WTC11 (cell line): ENCODE measurements around the gene KCTD11. TPM values are rescaled to one million over a fixed set of nuclear protein-coding genes. Genes with fewer than 3 reads are reported as not detected.

ENCODE experiments used
- ATAC-seq: fragments of 200-7000 bp; cut with Tn5 transposase; 2 replicates; pipeline ENCODE4 v1.10.0; 2021; ENCODE audit warnings: mild to moderate bottlenecking, moderate library complexity
- CTCF ChIA-PET: fragments of 300-600 bp; sonication (Branson Sonifier 250); formaldehyde crosslinking; loops from one replicate; lab custom pipeline; 2021; ENCODE audit warnings: antibody characterized with exemption; lab: Charles Lee
- POLR2A ChIA-PET: fragments of 350-600 bp; sonication (Branson Sonifier 250); formaldehyde crosslinking; loops from one replicate; lab custom pipeline; 2021; ENCODE audit warnings: antibody characterized with exemption; lab: Charles Lee
- DNase-seq: peaks from one replicate; pipeline ENCODE4 v3.0.0; 2021; ENCODE audit warnings: low spot score
- H3K27ac Mint-ChIP-seq: 2 replicates; pipeline ENCODE4 v1.8.0; 2021; ENCODE audit warnings: mixed read lengths
- H3K27me3 Mint-ChIP-seq: 2 replicates; pipeline ENCODE4 v1.8.0; 2021; ENCODE audit warnings: low read depth, mild to moderate bottlenecking, moderate library complexity, mixed read lengths
- H3K36me3 Mint-ChIP-seq: 2 replicates; pipeline ENCODE4 v1.8.0; 2021; ENCODE audit warnings: mixed read lengths
- H3K4me1 Mint-ChIP-seq: 2 replicates; pipeline ENCODE4 v1.8.0; 2022; ENCODE audit warnings: mixed read lengths
- H3K4me3 Mint-ChIP-seq: 2 replicates; pipeline ENCODE4 v1.8.0; 2021; ENCODE audit warnings: mild to moderate bottlenecking, moderate library complexity, mixed read lengths
- H3K9me3 Mint-ChIP-seq: 2 replicates; pipeline ENCODE4 v1.8.0; 2021; ENCODE audit warnings: mixed read lengths
- ATF1 ChIP-seq: sonication (generic); formaldehyde crosslinking; IDR thresholded peaks from 2 replicates; pipeline ENCODE4 v1.8.1; 2023; ENCODE audit warnings: mild to moderate bottlenecking, moderate library complexity, missing genetic modification reagents
- EMX1 ChIP-seq: fragments of 250-450 bp; sonication (Bioruptor Pico); IDR thresholded peaks from 2 replicates; pipeline ENCODE4 v1.8.0; 2021; ENCODE audit warnings: mild to moderate bottlenecking
- ESRRA ChIP-seq: sonication (generic); formaldehyde crosslinking; IDR thresholded peaks from 2 replicates; pipeline ENCODE4 v1.8.1; 2022; ENCODE audit warnings: mild to moderate bottlenecking, missing genetic modification reagents, borderline replicate concordance
- GABPB1 ChIP-seq: sonication (generic); formaldehyde crosslinking; IDR thresholded peaks from 2 replicates; pipeline ENCODE4 v1.8.1; 2023; ENCODE audit warnings: mild to moderate bottlenecking, missing genetic modification reagents
- JUN ChIP-seq: sonication (generic); formaldehyde crosslinking; IDR thresholded peaks from 2 replicates; pipeline ENCODE4 v1.8.0; 2023; ENCODE audit warnings: mild to moderate bottlenecking, missing genetic modification reagents
- NFATC4 ChIP-seq: fragments of 250-450 bp; sonication (Bioruptor Pico); IDR thresholded peaks from 2 replicates; pipeline ENCODE4 v1.9.0; 2021; ENCODE audit warnings: mild to moderate bottlenecking
- OVOL2 ChIP-seq: fragments of 250-450 bp; sonication (Bioruptor Pico); IDR thresholded peaks from 2 replicates; pipeline ENCODE4 v1.9.0; 2021; ENCODE audit warnings: mild to moderate bottlenecking, borderline replicate concordance
- RORB ChIP-seq: fragments of 250-450 bp; sonication (Bioruptor Pico); IDR thresholded peaks from 2 replicates; pipeline ENCODE4 v1.9.0; 2021; ENCODE audit warnings: mild to moderate bottlenecking
- TEAD4 ChIP-seq: sonication (generic); formaldehyde crosslinking; IDR thresholded peaks from 2 replicates; pipeline ENCODE4 v1.8.0; 2022; ENCODE audit warnings: mild to moderate bottlenecking, missing genetic modification reagents
- ZNF121 ChIP-seq: sonication (generic); formaldehyde crosslinking; IDR thresholded peaks from 2 replicates; pipeline ENCODE4 v1.8.0; 2023; ENCODE audit warnings: missing genetic modification reagents
- total RNA-seq: library from RNA; stranded (reverse); gene quantifications from 3 replicates; pipeline ENCODE4 v1.2.3, GENCODE V29; 2021
- TF ChIP-seq, protein P1 (sequence below): sonication (generic); formaldehyde crosslinking; IDR thresholded peaks from 2 replicates; pipeline ENCODE4 v1.8.0; 2022; ENCODE audit warnings: mild to moderate bottlenecking, missing genetic modification reagents
- TF ChIP-seq, protein P2 (sequence below): sonication (generic); formaldehyde crosslinking; IDR thresholded peaks from 2 replicates; pipeline ENCODE4 v1.8.1; 2023; ENCODE audit warnings: mild to moderate bottlenecking, missing genetic modification reagents, moderate library complexity
- TF ChIP-seq, protein P3 (sequence below): sonication (generic); formaldehyde crosslinking; IDR thresholded peaks from 2 replicates; pipeline ENCODE4 v1.8.1; 2022; ENCODE audit warnings: low read depth, missing genetic modification reagents, borderline replicate concordance
- TF ChIP-seq, protein P4 (sequence below): fragments of 250-450 bp; sonication (Bioruptor Pico); IDR thresholded peaks from 2 replicates; pipeline ENCODE4 v1.9.0; 2021; ENCODE audit warnings: mild to moderate bottlenecking
- TF ChIP-seq, protein P5 (sequence below): sonication (generic); formaldehyde crosslinking; IDR thresholded peaks from 2 replicates; pipeline ENCODE4 v1.8.0; 2022; ENCODE audit warnings: mild to moderate bottlenecking, missing genetic modification reagents
- TF ChIP-seq, protein P6 (sequence below): sonication (generic); formaldehyde crosslinking; IDR thresholded peaks from 2 replicates; pipeline ENCODE4 v1.8.1; 2023; ENCODE audit warnings: mild to moderate bottlenecking, missing genetic modification reagents, borderline replicate concordance
- TF ChIP-seq, protein P7 (sequence below): sonication (generic); formaldehyde crosslinking; IDR thresholded peaks from 2 replicates; pipeline ENCODE4 v1.8.0; 2022; ENCODE audit warnings: mild to moderate bottlenecking, missing genetic modification reagents

The KCTD11 gene
- total RNA-seq, 1 experiment from 2014 or later, result 8.1 TPM

DNA sequence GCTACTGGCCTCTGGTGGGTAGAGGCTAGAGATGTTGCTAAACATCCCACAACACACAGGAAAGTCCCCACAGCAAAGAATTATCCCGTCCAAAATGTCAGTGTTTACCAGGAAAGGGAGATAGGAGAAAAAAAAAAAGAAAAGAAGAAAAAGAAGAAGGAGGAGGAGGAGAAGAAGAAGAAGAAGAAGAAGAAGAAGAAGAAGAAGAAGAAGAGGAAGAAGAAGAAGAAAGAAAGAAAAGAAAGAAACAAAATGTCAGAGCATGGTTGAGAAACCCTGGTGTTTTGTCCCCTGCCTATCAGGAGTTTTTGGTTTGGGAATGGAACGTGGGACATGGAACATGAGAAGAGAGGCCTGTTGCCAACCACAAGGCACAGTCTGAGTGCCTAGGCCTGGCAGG, 5.4 kb downstream of the KCTD11 start (continued):
- no peak for TF ChIP-seq OVOL2
- no peak for TF ChIP-seq NFATC4 (CRISPR knock-in tag)
- TF ChIP-seq JUN (CRISPR knock-in tag), result no peak
- TF ChIP-seq, all 79 proteins: peak for 0

DNA sequence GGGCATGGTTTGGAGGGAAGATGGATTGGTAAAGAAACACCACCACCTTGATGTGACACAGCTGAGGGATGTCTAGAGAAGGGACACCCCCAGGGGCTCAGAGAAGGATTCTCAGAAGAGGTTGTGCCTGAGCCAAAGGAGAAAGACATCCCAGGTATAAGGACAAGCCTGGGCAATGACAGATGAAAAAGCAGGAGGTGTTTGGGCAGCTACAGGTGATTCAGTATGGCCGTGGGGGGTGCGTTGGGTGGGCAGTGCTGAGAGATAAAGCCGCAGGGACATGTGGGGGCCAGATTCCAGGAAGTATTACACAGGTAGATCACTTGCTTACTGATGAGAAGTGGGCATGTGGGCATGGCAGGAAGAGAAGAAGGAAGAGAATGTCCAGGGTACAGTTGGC, 9.9 kb downstream of the KCTD11 start:
- Mint-ChIP-seq H3K27ac (no peak overlapping the region), H3K36me3 (no peaks in the 10 kb centered on the region), H3K27me3 (peaks cover 7% of the 10 kb centered on the region; the same call in 1 of the 2 replicates), H3K9me3 (no peaks in the 10 kb centered on the region), H3K4me1 (peaks cover 3% of the 10 kb centered on the region; the same call in 1 of the 2 replicates), H3K4me3 (no peak overlapping the region)
- TF ChIP-seq, protein P1, sequence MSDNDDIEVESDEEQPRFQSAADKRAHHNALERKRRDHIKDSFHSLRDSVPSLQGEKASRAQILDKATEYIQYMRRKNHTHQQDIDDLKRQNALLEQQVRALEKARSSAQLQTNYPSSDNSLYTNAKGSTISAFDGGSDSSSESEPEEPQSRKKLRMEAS (CRISPR knock-in tag), result no peak
- TF ChIP-seq ESRRA (CRISPR knock-in tag), result no peak
- TF ChIP-seq ZNF121 (CRISPR knock-in tag), result no peak
- no peak for TF ChIP-seq TEAD4 (CRISPR knock-in tag)
- no peak for TF ChIP-seq ATF1 (CRISPR knock-in tag)
- TF ChIP-seq EMX1, result no peak
- TF ChIP-seq, protein P2, sequence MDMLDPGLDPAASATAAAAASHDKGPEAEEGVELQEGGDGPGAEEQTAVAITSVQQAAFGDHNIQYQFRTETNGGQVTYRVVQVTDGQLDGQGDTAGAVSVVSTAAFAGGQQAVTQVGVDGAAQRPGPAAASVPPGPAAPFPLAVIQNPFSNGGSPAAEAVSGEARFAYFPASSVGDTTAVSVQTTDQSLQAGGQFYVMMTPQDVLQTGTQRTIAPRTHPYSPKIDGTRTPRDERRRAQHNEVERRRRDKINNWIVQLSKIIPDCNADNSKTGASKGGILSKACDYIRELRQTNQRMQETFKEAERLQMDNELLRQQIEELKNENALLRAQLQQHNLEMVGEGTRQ (CRISPR knock-in tag), result no peak
- TF ChIP-seq, protein P3, sequence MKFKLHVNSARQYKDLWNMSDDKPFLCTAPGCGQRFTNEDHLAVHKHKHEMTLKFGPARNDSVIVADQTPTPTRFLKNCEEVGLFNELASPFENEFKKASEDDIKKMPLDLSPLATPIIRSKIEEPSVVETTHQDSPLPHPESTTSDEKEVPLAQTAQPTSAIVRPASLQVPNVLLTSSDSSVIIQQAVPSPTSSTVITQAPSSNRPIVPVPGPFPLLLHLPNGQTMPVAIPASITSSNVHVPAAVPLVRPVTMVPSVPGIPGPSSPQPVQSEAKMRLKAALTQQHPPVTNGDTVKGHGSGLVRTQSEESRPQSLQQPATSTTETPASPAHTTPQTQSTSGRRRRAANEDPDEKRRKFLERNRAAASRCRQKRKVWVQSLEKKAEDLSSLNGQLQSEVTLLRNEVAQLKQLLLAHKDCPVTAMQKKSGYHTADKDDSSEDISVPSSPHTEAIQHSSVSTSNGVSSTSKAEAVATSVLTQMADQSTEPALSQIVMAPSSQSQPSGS (CRISPR knock-in tag), result no peak
- no peak for TF ChIP-seq OVOL2
- no peak for TF ChIP-seq RORB (CRISPR knock-in tag)
- no peak for TF ChIP-seq NFATC4 (CRISPR knock-in tag)
- TF ChIP-seq, protein P4, sequence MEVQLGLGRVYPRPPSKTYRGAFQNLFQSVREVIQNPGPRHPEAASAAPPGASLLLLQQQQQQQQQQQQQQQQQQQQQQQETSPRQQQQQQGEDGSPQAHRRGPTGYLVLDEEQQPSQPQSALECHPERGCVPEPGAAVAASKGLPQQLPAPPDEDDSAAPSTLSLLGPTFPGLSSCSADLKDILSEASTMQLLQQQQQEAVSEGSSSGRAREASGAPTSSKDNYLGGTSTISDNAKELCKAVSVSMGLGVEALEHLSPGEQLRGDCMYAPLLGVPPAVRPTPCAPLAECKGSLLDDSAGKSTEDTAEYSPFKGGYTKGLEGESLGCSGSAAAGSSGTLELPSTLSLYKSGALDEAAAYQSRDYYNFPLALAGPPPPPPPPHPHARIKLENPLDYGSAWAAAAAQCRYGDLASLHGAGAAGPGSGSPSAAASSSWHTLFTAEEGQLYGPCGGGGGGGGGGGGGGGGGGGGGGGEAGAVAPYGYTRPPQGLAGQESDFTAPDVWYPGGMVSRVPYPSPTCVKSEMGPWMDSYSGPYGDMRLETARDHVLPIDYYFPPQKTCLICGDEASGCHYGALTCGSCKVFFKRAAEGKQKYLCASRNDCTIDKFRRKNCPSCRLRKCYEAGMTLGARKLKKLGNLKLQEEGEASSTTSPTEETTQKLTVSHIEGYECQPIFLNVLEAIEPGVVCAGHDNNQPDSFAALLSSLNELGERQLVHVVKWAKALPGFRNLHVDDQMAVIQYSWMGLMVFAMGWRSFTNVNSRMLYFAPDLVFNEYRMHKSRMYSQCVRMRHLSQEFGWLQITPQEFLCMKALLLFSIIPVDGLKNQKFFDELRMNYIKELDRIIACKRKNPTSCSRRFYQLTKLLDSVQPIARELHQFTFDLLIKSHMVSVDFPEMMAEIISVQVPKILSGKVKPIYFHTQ (CRISPR knock-in tag), result no peak
- TF ChIP-seq GABPB1 (CRISPR knock-in tag), result no peak
- TF ChIP-seq, protein P5, sequence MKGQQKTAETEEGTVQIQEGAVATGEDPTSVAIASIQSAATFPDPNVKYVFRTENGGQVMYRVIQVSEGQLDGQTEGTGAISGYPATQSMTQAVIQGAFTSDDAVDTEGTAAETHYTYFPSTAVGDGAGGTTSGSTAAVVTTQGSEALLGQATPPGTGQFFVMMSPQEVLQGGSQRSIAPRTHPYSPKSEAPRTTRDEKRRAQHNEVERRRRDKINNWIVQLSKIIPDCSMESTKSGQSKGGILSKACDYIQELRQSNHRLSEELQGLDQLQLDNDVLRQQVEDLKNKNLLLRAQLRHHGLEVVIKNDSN (CRISPR knock-in tag), result no peak
- TF ChIP-seq, protein P6, sequence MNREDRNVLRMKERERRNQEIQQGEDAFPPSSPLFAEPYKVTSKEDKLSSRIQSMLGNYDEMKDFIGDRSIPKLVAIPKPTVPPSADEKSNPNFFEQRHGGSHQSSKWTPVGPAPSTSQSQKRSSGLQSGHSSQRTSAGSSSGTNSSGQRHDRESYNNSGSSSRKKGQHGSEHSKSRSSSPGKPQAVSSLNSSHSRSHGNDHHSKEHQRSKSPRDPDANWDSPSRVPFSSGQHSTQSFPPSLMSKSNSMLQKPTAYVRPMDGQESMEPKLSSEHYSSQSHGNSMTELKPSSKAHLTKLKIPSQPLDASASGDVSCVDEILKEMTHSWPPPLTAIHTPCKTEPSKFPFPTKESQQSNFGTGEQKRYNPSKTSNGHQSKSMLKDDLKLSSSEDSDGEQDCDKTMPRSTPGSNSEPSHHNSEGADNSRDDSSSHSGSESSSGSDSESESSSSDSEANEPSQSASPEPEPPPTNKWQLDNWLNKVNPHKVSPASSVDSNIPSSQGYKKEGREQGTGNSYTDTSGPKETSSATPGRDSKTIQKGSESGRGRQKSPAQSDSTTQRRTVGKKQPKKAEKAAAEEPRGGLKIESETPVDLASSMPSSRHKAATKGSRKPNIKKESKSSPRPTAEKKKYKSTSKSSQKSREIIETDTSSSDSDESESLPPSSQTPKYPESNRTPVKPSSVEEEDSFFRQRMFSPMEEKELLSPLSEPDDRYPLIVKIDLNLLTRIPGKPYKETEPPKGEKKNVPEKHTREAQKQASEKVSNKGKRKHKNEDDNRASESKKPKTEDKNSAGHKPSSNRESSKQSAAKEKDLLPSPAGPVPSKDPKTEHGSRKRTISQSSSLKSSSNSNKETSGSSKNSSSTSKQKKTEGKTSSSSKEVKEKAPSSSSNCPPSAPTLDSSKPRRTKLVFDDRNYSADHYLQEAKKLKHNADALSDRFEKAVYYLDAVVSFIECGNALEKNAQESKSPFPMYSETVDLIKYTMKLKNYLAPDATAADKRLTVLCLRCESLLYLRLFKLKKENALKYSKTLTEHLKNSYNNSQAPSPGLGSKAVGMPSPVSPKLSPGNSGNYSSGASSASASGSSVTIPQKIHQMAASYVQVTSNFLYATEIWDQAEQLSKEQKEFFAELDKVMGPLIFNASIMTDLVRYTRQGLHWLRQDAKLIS (CRISPR knock-in tag), result no peak
- TF ChIP-seq, protein P7, sequence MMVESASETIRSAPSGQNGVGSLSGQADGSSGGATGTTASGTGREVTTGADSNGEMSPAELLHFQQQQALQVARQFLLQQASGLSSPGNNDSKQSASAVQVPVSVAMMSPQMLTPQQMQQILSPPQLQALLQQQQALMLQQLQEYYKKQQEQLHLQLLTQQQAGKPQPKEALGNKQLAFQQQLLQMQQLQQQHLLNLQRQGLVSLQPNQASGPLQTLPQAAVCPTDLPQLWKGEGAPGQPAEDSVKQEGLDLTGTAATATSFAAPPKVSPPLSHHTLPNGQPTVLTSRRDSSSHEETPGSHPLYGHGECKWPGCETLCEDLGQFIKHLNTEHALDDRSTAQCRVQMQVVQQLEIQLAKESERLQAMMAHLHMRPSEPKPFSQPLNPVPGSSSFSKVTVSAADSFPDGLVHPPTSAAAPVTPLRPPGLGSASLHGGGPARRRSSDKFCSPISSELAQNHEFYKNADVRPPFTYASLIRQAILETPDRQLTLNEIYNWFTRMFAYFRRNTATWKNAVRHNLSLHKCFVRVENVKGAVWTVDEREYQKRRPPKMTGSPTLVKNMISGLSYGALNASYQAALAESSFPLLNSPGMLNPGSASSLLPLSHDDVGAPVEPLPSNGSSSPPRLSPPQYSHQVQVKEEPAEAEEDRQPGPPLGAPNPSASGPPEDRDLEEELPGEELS (CRISPR knock-in tag), result no peak
- ChIA-PET POLR2A (interaction anchor here (0.5 to 0.6 kb wide), 2 partner anchors 14 to 129 kb away, joined by 3 to 4 read pairs; no protein-coding TSS in a partner anchor), CTCF (interaction anchor here (1.1 to 1.5 kb wide), 3 partner anchors 32 to 198 kb away, joined by 3 to 5 read pairs (median 4); partner anchors contain the start of gene PLSCR3)
- no peak for ATAC-seq
- no peak for DNase-seq
